ENCODE measurements around the gene KRTAP5-2. TPM values are rescaled to one million over a fixed set of nuclear protein-coding genes. Genes with fewer than 3 reads are reported as not detected.

The KRTAP5-2 gene
- total RNA-seq, 1 donor from 2014 or later: not detected

- TF ChIP-seq, protein P1, sequence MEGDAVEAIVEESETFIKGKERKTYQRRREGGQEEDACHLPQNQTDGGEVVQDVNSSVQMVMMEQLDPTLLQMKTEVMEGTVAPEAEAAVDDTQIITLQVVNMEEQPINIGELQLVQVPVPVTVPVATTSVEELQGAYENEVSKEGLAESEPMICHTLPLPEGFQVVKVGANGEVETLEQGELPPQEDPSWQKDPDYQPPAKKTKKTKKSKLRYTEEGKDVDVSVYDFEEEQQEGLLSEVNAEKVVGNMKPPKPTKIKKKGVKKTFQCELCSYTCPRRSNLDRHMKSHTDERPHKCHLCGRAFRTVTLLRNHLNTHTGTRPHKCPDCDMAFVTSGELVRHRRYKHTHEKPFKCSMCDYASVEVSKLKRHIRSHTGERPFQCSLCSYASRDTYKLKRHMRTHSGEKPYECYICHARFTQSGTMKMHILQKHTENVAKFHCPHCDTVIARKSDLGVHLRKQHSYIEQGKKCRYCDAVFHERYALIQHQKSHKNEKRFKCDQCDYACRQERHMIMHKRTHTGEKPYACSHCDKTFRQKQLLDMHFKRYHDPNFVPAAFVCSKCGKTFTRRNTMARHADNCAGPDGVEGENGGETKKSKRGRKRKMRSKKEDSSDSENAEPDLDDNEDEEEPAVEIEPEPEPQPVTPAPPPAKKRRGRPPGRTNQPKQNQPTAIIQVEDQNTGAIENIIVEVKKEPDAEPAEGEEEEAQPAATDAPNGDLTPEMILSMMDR (IDR thresholded peaks at IDR 0.05; ENCODE audit: unreplicated experiment): no peak
- H3K4me1 Mint-ChIP-seq: no peaks in the 10 kb centered on the region
- H3K27me3 Mint-ChIP-seq (ENCODE audit: low read depth): peaks cover 38% of the 10 kb centered on the region
- no peaks in the 10 kb centered on the region for H3K9me3 Mint-ChIP-seq
- H3K36me3 Mint-ChIP-seq: no peaks in the 10 kb centered on the region
- H3K4me3 Mint-ChIP-seq: no peak overlapping the region
- no peak overlapping the region for H3K27ac Mint-ChIP-seq
- DNase-seq (ENCODE audit: low spot score in 2 of 2, unreplicated experiment in 2 of 2): no peak
These were observed 44.4 kb upstream of the KRTAP5-2 start for GRCh38 chr11:1642288-1643145.

DNA sequence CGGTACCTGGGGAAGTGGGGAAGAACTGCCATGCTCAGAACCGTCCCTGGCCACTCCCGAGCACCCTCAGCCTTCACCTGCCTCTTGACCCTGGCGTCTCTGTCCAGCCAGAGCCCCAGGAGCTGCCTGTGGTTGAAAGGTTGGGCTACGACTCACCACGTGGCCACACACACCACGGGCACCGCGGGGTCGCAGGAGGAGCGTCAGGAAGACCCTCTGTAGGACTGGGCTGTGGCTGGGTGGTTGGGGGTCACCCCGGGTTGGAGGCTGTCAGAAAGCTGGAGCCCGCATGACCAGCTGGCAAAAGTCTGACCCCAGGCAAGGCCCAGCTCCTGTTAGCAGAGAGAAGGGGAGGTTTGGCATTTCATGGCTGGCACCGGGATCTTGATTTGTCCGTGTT is 43.0 kb upstream of the KRTAP5-2 start:
- no peak for DNase-seq (ENCODE audit: low spot score in 2 of 2, unreplicated experiment in 2 of 2)
- Mint-ChIP-seq H3K4me3 (no peak overlapping the region), H3K36me3 (no peaks in the 10 kb centered on the region), H3K9me3 (no peaks in the 10 kb centered on the region), H3K4me1 (no peaks in the 10 kb centered on the region), H3K27me3 (ENCODE audit: low read depth) (peaks cover 43% of the 10 kb centered on the region), H3K27ac (no peak overlapping the region)
- TF ChIP-seq, protein P1 (IDR thresholded peaks at IDR 0.05; ENCODE audit: unreplicated experiment): no peak

- Mint-ChIP-seq H3K9me3 (no peaks in the 10 kb centered on the region), H3K27ac (no peak overlapping the region), H3K4me1 (no peaks in the 10 kb centered on the region), H3K36me3 (no peaks in the 10 kb centered on the region), H3K27me3 (ENCODE audit: low read depth) (peaks cover 45% of the 10 kb centered on the region), H3K4me3 (no peak overlapping the region)
- TF ChIP-seq, protein P1 (IDR thresholded peaks at IDR 0.05; ENCODE audit: unreplicated experiment): peak; percentile 83
- DNase-seq (ENCODE audit: low spot score in 2 of 2, unreplicated experiment in 2 of 2): peak in 1 of 2 experiments; percentile 63
These were observed 42.2 kb upstream of the KRTAP5-2 start for GRCh38 chr11:1640076-1640946.

DNA sequence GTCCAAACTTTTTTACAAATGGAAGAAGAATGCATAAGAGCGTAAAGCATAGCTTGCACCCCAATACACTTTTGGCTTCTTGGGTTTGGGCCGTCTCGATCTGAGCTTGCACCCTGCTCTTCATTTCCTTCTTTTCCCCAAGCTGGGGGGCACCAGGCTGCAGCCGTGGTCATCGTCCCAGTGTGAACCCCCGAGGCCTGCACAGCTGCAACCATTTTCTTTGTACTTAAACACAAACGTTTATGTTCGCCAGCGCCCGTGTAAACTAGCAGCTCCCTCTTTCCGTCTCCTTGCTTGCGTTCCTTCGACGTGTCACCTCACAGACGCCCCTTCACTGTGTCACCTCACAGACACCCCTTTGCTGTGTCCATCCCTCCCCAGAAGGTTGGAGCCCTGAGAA is 41.6 kb upstream of the KRTAP5-2 start:
- TF ChIP-seq, protein P1 (IDR thresholded peaks at IDR 0.05; ENCODE audit: unreplicated experiment): no peak
- DNase-seq (ENCODE audit: low spot score in 2 of 2, unreplicated experiment in 2 of 2): no peak
- H3K4me3 Mint-ChIP-seq: no peak overlapping the region
- no peak overlapping the region for H3K27ac Mint-ChIP-seq
- H3K36me3 Mint-ChIP-seq: no peaks in the 10 kb centered on the region
- H3K4me1 Mint-ChIP-seq: no peaks in the 10 kb centered on the region
- peaks cover 47% of the 10 kb centered on the region for H3K27me3 Mint-ChIP-seq (ENCODE audit: low read depth)
- no peaks in the 10 kb centered on the region for H3K9me3 Mint-ChIP-seq

GRCh38 chr11:1639102-1639620 is 41.1 kb upstream of the KRTAP5-2 start:
- no peak overlapping the region for H3K4me3 Mint-ChIP-seq
- TF ChIP-seq, protein P1 (IDR thresholded peaks at IDR 0.05; ENCODE audit: unreplicated experiment): no peak
- H3K9me3 Mint-ChIP-seq: no peaks in the 10 kb centered on the region
- H3K27me3 Mint-ChIP-seq (ENCODE audit: low read depth): peaks cover 48% of the 10 kb centered on the region
- no peaks in the 10 kb centered on the region for H3K4me1 Mint-ChIP-seq
- no peaks in the 10 kb centered on the region for H3K36me3 Mint-ChIP-seq
- H3K27ac Mint-ChIP-seq: no peak overlapping the region
- DNase-seq (ENCODE audit: low spot score in 2 of 2, unreplicated experiment in 2 of 2): no peak

Measured in mesothelial cell of epicardium (in vitro differentiated cells).